Measurements from ENCODE around the gene LMNTD2. TPM values are rescaled to one million over a fixed set of nuclear protein-coding genes. Genes with fewer than 3 reads are reported as not detected.
"Not testable (repeated sequence)": the region's sequence is repeated elsewhere in the genome, so short reads cannot be mapped to it uniquely, and the experiment has no call there.

The LMNTD2 gene
- total RNA-seq, 4 donors from 2014 or later, result 0.95 to 5.5 (median 1.7) TPM

DNA sequence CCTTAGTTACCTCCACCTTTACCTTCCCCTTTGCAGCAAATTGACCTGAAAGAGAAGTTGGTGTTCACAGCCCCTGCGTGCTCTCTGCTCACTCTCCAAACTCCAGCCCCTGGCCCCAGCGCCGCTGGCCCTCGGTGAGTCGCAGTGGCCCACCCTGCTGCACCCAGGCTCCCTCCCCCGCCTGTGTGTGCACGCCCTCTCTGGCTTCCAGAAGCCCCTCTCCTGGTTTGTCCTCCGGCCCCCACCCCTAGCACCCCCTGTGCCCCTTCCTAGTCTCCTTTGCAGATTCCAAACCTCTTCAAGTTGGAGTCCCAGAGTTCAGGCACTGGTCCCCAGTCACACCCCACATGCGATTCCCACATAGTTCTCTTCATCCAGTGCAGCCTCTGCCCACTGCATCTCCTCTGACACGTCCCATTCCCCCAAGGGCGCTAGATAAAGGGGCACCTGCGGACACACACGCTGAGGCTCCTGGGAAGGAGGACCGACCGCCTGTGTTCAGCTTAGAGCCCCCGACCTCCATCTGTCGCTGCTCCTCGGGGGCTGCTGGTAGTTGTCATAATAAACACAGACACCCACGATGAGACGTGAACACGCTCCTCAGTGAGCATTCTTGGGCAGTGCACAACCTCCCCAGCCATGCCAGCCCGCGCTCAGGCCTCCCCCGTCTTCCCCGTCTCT is 14.2 kb upstream of the LMNTD2 start:
- ATAC-seq (ENCODE audit: low FRiP score) (no peak), DNase-seq (ENCODE audit: low spot score) (no peak)
- TF ChIP-seq, protein P1, sequence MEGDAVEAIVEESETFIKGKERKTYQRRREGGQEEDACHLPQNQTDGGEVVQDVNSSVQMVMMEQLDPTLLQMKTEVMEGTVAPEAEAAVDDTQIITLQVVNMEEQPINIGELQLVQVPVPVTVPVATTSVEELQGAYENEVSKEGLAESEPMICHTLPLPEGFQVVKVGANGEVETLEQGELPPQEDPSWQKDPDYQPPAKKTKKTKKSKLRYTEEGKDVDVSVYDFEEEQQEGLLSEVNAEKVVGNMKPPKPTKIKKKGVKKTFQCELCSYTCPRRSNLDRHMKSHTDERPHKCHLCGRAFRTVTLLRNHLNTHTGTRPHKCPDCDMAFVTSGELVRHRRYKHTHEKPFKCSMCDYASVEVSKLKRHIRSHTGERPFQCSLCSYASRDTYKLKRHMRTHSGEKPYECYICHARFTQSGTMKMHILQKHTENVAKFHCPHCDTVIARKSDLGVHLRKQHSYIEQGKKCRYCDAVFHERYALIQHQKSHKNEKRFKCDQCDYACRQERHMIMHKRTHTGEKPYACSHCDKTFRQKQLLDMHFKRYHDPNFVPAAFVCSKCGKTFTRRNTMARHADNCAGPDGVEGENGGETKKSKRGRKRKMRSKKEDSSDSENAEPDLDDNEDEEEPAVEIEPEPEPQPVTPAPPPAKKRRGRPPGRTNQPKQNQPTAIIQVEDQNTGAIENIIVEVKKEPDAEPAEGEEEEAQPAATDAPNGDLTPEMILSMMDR (IDR thresholded peaks at IDR 0.05), result no peak

DNA sequence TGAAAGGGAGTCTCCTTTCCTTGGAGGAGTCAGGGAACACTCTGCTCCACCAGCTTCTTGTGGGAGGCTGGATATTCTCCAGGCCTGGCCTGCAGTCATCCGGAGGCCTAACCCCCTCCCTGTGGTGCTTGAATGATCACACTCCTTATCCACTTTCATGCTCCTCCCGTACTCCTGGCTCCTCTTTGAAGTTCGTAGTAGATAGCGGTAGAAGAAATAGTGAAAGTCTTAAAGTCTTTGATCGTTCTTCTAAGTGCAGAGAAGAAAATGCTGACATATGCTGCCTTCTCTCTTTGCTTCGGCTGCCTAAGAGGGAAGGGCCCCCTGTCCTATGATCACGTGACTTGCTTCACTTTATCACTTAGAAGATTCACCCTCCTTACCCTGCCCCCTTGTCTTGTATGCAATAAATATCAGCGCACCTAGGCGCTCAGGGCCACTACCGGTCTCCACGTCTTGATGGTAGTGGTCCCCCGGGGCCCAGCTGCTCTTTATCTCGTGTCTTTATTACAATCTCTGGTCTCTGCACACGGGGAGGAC is 13.6 kb upstream of the LMNTD2 start:
- DNase-seq (ENCODE audit: low spot score); ATAC-seq (ENCODE audit: low FRiP score): not testable (repeated sequence)

DNA sequence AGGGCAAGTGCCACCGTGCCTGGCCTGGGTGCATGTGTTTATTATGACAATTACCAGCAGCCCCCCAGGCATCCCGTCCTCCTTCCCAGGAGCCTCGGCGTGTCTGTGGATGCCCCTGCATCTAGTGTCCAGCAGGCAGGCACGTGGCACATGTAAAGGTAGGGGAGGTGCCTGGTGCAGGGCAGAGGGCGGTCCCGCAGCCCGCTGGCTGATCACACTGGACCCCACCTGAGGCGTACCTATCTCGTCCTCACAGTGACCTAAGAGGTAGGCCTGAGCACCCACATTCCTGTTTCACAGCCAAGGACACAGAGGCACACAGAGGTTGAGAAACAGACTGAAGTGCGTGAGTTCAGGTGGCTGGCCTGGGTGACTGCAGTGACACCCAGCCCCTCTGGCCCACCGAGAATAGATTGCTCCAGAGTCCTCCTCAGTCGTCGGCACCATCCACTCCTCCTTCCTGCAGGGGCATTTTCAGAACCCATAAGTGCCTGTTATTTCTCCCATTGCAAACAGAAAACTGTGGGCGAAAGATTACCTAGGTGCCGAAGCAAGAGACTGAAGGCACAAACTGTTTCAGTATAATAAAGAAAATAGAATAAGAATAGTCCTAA is 12.7 kb upstream of the LMNTD2 start:
- TF ChIP-seq, protein P1 (IDR thresholded peaks at IDR 0.05), result no peak
- DNase-seq (ENCODE audit: low spot score) (no peak), ATAC-seq (ENCODE audit: low FRiP score) (no peak)

DNA sequence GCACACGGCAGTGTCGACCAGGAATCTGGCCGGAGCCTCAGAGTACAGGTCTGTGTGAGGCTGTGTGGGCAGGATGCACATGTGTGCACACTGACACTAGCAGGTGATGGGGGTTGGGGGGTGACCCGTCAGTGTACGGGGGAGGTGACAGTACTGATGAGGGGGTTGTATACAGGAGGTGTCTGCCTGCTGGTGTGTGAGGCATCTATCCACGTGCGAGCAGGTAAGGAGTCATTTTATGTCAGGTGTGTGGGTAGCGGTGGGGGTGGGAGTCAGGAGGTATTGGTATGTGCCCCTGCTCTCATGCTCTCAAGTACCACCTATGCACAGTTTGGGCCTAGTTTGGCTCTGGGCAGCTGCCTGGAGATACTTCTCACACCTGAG is 11.3 kb upstream of the LMNTD2 start:
- DNase-seq (ENCODE audit: low spot score) (no peak), ATAC-seq (ENCODE audit: low FRiP score) (no peak)
- TF ChIP-seq, protein P1 (IDR thresholded peaks at IDR 0.05), result no peak

DNA sequence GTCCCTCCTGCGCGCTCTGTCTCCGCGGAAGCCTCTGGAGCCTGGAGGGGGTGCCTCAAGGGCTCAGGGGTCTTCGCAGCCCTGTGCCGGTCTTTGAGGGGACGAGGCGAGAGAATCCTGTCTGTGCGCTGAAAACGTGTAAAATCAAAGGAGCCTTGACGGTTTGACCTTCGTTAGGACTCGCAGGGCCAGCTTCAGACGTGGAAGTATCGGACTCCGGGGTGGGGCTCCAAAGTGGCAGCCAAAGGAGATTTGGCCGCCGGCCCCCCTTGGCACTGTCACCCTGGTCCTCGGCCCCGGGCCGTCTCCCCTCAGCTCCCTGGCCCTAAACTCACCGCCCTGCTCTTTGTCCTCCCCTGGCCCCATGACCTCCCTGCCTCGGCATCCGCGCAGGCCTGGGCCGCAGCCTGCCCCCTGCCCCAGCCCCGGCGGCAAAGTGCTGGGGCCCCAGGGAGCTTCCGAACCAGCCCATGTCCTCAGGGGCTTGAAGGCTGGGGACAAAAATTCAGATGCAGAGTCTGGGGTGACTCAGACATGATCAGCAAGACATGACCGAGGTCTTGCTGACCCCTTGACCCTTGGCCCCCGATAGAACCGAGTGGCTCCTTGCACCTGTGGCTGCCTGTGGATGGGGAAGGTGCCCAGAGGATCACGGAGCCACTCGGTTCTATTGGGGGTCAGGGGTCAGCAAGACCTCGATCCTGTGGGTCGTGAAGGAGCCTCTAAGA is 8.8 kb upstream of the LMNTD2 start:
- no peak for DNase-seq (ENCODE audit: low spot score)
- TF ChIP-seq, protein P1 (IDR thresholded peaks at IDR 0.05), result no peak
- ATAC-seq (ENCODE audit: low FRiP score), result no peak

DNA sequence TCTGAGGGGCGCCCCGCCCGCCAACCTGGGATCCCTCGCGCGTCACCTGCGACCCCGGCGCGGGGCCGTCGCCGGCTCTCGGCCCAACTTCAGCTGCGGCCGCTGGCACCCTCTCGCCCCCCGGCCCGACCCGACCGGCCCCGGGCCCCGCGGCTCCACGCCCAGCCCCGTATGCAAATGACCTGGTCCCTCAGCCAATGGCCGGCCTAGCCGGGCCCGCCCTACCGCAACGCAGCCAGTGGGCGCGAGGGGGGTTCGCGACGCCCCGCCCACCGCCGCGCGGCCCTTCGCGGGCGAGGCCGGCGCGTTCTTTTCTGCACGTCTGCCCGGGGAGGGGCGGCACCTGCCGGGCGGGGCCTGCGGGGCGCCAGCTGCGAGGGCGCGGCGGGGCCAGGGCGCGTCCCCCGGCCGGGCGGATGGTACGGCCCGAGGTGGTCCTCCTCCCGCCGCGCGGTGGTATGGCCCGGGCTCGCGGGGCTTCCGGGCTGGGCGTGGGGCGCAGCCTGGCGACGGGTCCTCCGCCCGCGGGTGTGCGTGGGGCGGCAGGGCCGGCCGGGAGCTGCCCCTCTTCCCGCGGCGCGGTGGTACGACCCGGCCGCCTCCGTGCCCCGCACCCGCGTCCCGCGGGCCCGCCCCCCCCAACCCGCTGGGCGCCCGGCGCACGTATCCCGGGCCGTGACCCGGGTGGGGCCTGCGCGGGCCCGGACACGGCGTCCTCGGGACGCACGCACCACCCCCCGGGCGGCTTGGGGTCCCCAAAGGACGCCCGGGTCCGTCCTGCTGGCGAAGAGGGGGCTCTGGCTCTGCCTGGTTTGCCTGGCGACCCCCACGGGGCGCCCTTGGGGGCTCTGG is 8.0 kb upstream of the LMNTD2 start:
- DNase-seq (ENCODE audit: low spot score) (peak; percentile 51), ATAC-seq (ENCODE audit: low FRiP score) (peak; percentile 90)
- TF ChIP-seq, protein P1 (IDR thresholded peaks at IDR 0.05), result no peak
